A673 (cell line): ENCODE measurements around the gene SEC62.

ENCODE experiments used
- CTCF ChIP-seq: fragments of 300-800, 200-600 bp; sonication (generic); conservative IDR thresholded peaks from 2 replicates; pipeline ENCODE4 v1.5.1; 2017; ENCODE audit warnings: low read depth, mild to moderate bottlenecking, antibody characterized with exemption, low read length, moderate library complexity, mixed read lengths
- EZH2 ChIP-seq: fragments of 200-600 bp; sonication (generic); IDR thresholded peaks from 2 replicates; pipeline ENCODE4 v1.6.1; 2017; ENCODE audit warnings: borderline replicate concordance, low read depth, mild to moderate bottlenecking, mixed read lengths, antibody characterized with exemption, low read length; ENCODE audit not compliant: poor library complexity, severe bottlenecking

DNA sequence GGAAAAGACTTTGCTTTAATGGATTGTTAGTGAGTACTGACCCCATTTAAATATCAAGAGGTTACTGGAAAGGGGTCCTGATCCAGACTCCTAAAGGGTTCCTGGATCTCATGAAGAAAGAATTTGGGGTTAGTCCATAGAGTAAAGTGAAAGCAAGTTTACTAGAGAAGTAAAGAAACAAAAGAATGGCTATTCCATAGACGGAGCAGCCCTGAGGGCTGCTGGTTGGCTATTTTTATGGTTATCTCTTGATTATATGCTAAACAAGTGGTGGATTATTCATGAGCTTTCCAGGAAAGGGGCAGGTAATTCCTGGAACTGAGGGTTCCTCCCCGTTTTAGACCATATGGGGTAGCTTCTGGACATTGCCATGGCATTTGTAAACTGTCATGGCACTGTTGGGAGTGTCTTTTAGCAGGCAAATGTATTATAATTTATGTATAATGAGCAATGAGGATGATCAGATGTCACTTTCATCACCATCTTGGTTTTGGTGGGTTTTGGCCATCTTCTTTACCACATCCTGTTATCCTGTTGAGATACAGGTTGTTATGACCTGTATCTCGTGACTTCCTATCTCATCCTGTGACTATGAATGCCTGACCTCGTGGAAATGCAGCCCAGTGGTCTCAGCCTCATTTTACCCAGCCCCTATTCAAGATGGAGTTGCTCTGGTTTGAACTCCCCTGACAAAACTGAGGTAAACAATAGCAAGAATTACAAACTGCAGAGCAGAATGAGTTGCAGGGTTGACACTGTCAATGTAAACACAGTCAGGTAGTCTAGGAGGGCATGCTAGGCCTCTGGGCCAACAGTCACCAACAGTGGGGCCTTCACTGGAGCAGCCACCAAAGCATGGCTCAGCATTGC is 60.9 kb downstream of the SEC62 start:
- no peak for TF ChIP-seq CTCF
- TF ChIP-seq EZH2, result no peak
